HepG2 (cell line): ENCODE data around the gene CHFR. TPM values are rescaled to one million over a fixed set of nuclear protein-coding genes. Genes with fewer than 3 reads are reported as not detected.

Experiments used
- CENPT ChIP-seq: sonication (generic); formaldehyde crosslinking; IDR thresholded peaks from 2 replicates; pipeline ENCODE4 v1.8.0; 2022; ENCODE audit warnings: low read depth, mild to moderate bottlenecking, moderate library complexity, missing genetic modification reagents
- ELF3 ChIP-seq: IDR thresholded peaks from 2 replicates; pipeline ENCODE4 v1.6.1; 2016; ENCODE audit warnings: missing genetic modification reagents, missing compliant biosample characterization
- MAFK ChIP-seq, 2 experiments: IDR thresholded peaks in 1 of 2; conservative IDR thresholded peaks in 1 of 2; 2 replicates each; pipeline ENCODE4 v1.6.1; 2011; ENCODE audit warnings: improper control_type of control experiment in 2 of 2, low read length in 2 of 2
- NFATC3 ChIP-seq: sonication (generic); formaldehyde crosslinking; IDR thresholded peaks from 2 replicates; pipeline ENCODE4 v1.5.1; 2020; ENCODE audit warnings: mild to moderate bottlenecking, missing genetic modification reagents
- NFKBIZ ChIP-seq: IDR thresholded peaks from 2 replicates; pipeline ENCODE4 v1.6.1; 2018; ENCODE audit warnings: missing genetic modification reagents, missing compliant biosample characterization
- NR1H2 ChIP-seq: sonication (generic); formaldehyde crosslinking; IDR thresholded peaks from 2 replicates; pipeline ENCODE4 v1.8.1; 2022; ENCODE audit warnings: low read depth, missing genetic modification reagents, borderline replicate concordance
- NR2C2 ChIP-seq: sonication (generic); formaldehyde crosslinking; IDR thresholded peaks from 2 replicates; pipeline ENCODE4 v1.4.0; 2020; ENCODE audit warnings: missing genetic modification reagents, mild to moderate bottlenecking, moderate library complexity, borderline replicate concordance
- YEATS2 ChIP-seq: sonication (generic); formaldehyde crosslinking; IDR thresholded peaks from 2 replicates; pipeline ENCODE4 v1.4.0; 2020; ENCODE audit warnings: missing genetic modification reagents, borderline replicate concordance
- ZNF451 ChIP-seq: sonication (generic); formaldehyde crosslinking; IDR thresholded peaks from 2 replicates; pipeline ENCODE4 v1.5.0; 2020; ENCODE audit warnings: mild to moderate bottlenecking, missing genetic modification reagents
- ZNF572 ChIP-seq: sonication (generic); formaldehyde crosslinking; IDR thresholded peaks from 2 replicates; pipeline ENCODE4 v1.5.1; 2020; ENCODE audit warnings: mild to moderate bottlenecking, missing genetic modification reagents
- ZNF678 ChIP-seq: sonication (generic); formaldehyde crosslinking; IDR thresholded peaks from 2 replicates; pipeline ENCODE4 v1.4.0; 2020; ENCODE audit warnings: mild to moderate bottlenecking, missing genetic modification reagents
- ZNF703 ChIP-seq: sonication (generic); formaldehyde crosslinking; IDR thresholded peaks from 2 replicates; pipeline ENCODE4 v1.5.1; 2020; ENCODE audit warnings: missing genetic modification reagents, mild to moderate bottlenecking, moderate library complexity, borderline replicate concordance
- polyA plus RNA-seq, 8 experiments: library from polyadenylated mRNA; depleted of rRNA in 3 of 8; stranded (reverse) in 7 of 8; unstranded in 1 of 8; fragments of >200 nt; fragmentation: Illumina TruSeq in 4 of 8; extraction: Trizol in 4 of 8; gene quantifications; 2 replicates each; pipeline versions ENCODE4 v1.2.1 to v1.2.3, GENCODE V29; 2011 to 2016; ENCODE audit warnings: low read depth in 4 of 8, missing spikeins in 1 of 8, mixed read lengths in 1 of 8; ENCODE audit not compliant: insufficient read depth in 1 of 8
- total RNA-seq, 5 experiments: library from RNA; depleted of rRNA; stranded (reverse); fragments of >200 nt; fragmentation: Illumina TruSeq; extraction: Trizol; gene quantifications; 2 replicates each; pipeline ENCODE4 v1.2.3, GENCODE V29; 2016; ENCODE audit warnings: low read depth in 1 of 5
- TF ChIP-seq, protein P1 (sequence below), 2 experiments: fragments of 450-650 bp in 1 of 2; sonication (generic) in 1 of 2; formaldehyde crosslinking in 1 of 2; IDR thresholded peaks; 2 replicates each; pipeline versions ENCODE4 v1.6.1 to v1.8.0; 2016 to 2022; ENCODE audit warnings: antibody characterized with exemption in 1 of 2, mild to moderate bottlenecking in 1 of 2, missing genetic modification reagents in 1 of 2
- TF ChIP-seq, protein P2 (sequence below): sonication (generic); formaldehyde crosslinking; IDR thresholded peaks from 2 replicates; pipeline ENCODE4 v1.5.1; 2020; ENCODE audit warnings: mild to moderate bottlenecking, moderate library complexity, missing genetic modification reagents
- TF ChIP-seq, protein P3 (sequence below): sonication (generic); formaldehyde crosslinking; IDR thresholded peaks from 2 replicates; pipeline ENCODE4 v1.4.0; 2020; ENCODE audit warnings: missing genetic modification reagents, mild to moderate bottlenecking, borderline replicate concordance

The CHFR gene
- total and polyA plus RNA-seq, 2 of the 13 experiments (the other 11 are each of a cell fraction or from before 2014, with no cell fraction given), result 21.4 to 21.5 TPM

DNA sequence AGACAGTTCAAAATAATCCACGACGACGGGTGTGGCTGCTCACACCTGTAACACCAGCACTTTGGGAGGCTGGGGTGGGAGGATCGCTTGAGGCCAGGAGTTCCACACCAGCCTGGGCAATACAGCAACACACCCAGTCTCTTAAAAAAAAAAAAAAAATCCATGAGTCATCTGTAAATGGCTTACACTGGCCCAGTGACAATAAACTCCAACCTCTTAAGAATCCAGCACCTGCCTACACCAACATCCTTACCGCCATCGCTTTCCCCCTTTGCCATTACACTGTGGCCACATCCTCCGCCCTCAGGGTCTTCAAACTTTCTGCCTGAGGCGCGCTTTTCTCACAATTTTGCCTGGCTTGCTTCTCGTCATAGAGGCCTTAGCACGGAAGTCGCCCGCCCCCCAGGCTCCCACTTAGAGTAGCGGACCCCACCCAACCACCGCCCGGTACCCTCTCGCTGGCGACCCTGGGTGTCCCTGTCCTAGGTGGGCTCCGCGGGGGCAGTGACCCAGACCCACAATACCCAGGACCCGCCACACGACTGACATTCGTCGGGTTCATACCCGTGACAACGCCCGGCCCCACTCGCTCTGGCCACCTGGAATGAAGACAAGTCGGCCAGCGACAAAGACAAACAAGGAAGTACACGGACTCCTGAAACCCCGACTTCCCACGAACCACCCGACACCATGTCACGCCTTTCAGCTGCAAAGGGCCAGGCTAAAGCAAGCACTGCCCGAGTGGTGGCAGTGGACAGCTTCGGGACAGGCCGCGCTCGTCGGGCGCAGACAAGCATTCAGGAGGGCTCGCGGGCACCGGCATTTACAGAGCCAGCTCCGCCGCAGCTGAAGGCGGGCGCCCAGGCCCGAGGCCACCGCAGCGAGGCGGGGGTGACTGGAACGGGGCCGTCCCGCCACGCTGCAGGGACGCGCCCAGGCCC is 59.4 kb downstream of the CHFR start (continued):
- TF ChIP-seq, protein P1, sequence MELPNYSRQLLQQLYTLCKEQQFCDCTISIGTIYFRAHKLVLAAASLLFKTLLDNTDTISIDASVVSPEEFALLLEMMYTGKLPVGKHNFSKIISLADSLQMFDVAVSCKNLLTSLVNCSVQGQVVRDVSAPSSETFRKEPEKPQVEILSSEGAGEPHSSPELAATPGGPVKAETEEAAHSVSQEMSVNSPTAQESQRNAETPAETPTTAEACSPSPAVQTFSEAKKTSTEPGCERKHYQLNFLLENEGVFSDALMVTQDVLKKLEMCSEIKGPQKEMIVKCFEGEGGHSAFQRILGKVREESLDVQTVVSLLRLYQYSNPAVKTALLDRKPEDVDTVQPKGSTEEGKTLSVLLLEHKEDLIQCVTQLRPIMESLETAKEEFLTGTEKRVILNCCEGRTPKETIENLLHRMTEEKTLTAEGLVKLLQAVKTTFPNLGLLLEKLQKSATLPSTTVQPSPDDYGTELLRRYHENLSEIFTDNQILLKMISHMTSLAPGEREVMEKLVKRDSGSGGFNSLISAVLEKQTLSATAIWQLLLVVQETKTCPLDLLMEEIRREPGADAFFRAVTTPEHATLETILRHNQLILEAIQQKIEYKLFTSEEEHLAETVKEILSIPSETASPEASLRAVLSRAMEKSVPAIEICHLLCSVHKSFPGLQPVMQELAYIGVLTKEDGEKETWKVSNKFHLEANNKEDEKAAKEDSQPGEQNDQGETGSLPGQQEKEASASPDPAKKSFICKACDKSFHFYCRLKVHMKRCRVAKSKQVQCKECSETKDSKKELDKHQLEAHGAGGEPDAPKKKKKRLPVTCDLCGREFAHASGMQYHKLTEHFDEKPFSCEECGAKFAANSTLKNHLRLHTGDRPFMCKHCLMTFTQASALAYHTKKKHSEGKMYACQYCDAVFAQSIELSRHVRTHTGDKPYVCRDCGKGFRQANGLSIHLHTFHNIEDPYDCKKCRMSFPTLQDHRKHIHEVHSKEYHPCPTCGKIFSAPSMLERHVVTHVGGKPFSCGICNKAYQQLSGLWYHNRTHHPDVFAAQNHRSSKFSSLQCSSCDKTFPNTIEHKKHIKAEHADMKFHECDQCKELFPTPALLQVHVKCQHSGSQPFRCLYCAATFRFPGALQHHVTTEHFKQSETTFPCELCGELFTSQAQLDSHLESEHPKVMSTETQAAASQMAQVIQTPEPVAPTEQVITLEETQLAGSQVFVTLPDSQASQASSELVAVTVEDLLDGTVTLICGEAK (IDR thresholded peaks at IDR 0.05), result no peak
- TF ChIP-seq, protein P1 (CRISPR knock-in tag; IDR thresholded peaks at IDR 0.05), result no peak
- TF ChIP-seq NFKBIZ, result 0 out of 2 replicates have a peak, but pooled peaks have one; percentile 6
- 0 out of 2 replicates have a peak, but pooled peaks have one; percentile 13 for TF ChIP-seq CENPT (CRISPR knock-in tag)
- TF ChIP-seq ZNF572 (CRISPR knock-in tag), result 0 out of 2 replicates have a peak, but pooled peaks have one; percentile 60
- TF ChIP-seq MAFK (conservative IDR thresholded peaks at IDR 0.05 in 1 of 2, IDR thresholded peaks at IDR 0.05 in 1 of 2; ENCODE audit: low read length in 2 of 2), result peak; percentile 23 to 33; a peak in 2 of 4 replicates
- no peak for TF ChIP-seq ZNF703 (CRISPR knock-in tag)
- no peak for TF ChIP-seq ZNF678 (CRISPR knock-in tag)
- no peak; the same call in 1 of the 2 replicates for TF ChIP-seq ELF3 (CRISPR knock-in tag)
- TF ChIP-seq, protein P2, sequence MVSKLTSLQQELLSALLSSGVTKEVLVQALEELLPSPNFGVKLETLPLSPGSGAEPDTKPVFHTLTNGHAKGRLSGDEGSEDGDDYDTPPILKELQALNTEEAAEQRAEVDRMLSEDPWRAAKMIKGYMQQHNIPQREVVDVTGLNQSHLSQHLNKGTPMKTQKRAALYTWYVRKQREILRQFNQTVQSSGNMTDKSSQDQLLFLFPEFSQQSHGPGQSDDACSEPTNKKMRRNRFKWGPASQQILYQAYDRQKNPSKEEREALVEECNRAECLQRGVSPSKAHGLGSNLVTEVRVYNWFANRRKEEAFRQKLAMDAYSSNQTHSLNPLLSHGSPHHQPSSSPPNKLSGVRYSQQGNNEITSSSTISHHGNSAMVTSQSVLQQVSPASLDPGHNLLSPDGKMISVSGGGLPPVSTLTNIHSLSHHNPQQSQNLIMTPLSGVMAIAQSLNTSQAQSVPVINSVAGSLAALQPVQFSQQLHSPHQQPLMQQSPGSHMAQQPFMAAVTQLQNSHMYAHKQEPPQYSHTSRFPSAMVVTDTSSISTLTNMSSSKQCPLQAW (CRISPR knock-in tag), result peak; percentile 62
- TF ChIP-seq NR2C2, result no peak
- 0 out of 2 replicates have a peak, but pooled peaks have one; percentile 35 for TF ChIP-seq NFATC3 (CRISPR knock-in tag)
- TF ChIP-seq, protein P3, sequence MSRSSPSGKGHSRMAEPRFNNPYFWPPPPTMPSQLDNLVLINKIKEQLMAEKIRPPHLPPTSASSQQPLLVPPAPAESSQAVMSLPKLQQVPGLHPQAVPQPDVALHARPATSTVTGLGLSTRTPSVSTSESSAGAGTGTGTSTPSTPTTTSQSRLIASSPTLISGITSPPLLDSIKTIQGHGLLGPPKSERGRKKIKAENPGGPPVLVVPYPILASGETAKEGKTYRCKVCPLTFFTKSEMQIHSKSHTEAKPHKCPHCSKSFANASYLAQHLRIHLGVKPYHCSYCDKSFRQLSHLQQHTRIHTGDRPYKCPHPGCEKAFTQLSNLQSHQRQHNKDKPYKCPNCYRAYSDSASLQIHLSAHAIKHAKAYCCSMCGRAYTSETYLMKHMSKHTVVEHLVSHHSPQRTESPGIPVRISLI (CRISPR knock-in tag), result no peak
- peak; percentile 24; the same call in 1 of the 2 replicates for TF ChIP-seq YEATS2 (CRISPR knock-in tag)
- no peak for TF ChIP-seq NR1H2 (CRISPR knock-in tag)
- TF ChIP-seq ZNF451, result peak; percentile 6; the same call in 1 of the 2 replicates
